Keratinocyte (primary cell): ENCODE data around the gene IFT88. TPM values are rescaled to one million over a fixed set of nuclear protein-coding genes. Genes with fewer than 3 reads are reported as not detected.

Source experiments
- DNase-seq: peaks from one replicate; pipeline ENCODE4 v3.0.0-alpha.2; 2011; ENCODE audit warnings: low read depth, missing footprints, low spot score
- FAIRE-seq: peaks from 2 replicates; lab custom pipeline; 2011; peaks lifted over from hg19 to GRCh38; lab: Jason Lieb, UNC
- H2AFZ ChIP-seq: 2 replicates; pipeline ENCODE4 v1.6.0; 2012; ENCODE audit warnings: low read length, control low read depth, inconsistent platforms; ENCODE audit not compliant: control insufficient read depth
- H3K27ac ChIP-seq: 2 replicates; pipeline ENCODE4 v1.5.1; 2011; ENCODE audit warnings: low read length; ENCODE audit not compliant: control insufficient read depth, insufficient read depth
- H3K27me3 ChIP-seq: 3 replicates; pipeline ENCODE4 v1.6.0; 2011; ENCODE audit warnings: low read length; ENCODE audit not compliant: control insufficient read depth, insufficient read depth; ENCODE audit errors: extremely low read depth
- H3K36me3 ChIP-seq, 2 experiments: 2 replicates in 1 of 2; 3 replicates in 1 of 2; pipeline ENCODE4 v1.5.1; 2011; ENCODE audit warnings: low read length in 2 of 2, mild to moderate bottlenecking in 1 of 2; ENCODE audit not compliant: control insufficient read depth in 2 of 2, insufficient read depth in 2 of 2; ENCODE audit errors: extremely low read depth in 1 of 2
- H3K4me1 ChIP-seq: 3 replicates; pipeline ENCODE4 v1.5.1; 2011; ENCODE audit warnings: low read length; ENCODE audit not compliant: control insufficient read depth, insufficient read depth; ENCODE audit errors: extremely low read depth
- H3K4me2 ChIP-seq: 3 replicates; pipeline ENCODE4 v1.6.0; 2011; ENCODE audit warnings: low read depth, low read length; ENCODE audit not compliant: control insufficient read depth, insufficient read depth; ENCODE audit errors: extremely low read depth
- H3K4me3 ChIP-seq, 3 experiments: fragments of 200-600 bp in 1 of 3; sonication (generic) in 1 of 3; 2 replicates in 2 of 3; 3 replicates in 1 of 3; pipeline ENCODE4 v1.5.1; 2011 to 2016; ENCODE audit warnings: low read length in 3 of 3, mild to moderate bottlenecking in 3 of 3, control low read depth in 2 of 3, inconsistent platforms in 1 of 3, low read depth in 1 of 3, mixed read lengths in 1 of 3, mixed run types in 1 of 3, moderate library complexity in 1 of 3; ENCODE audit not compliant: control insufficient read depth in 2 of 3, insufficient read depth in 2 of 3; ENCODE audit errors: extremely low read depth in 1 of 3
- H3K79me2 ChIP-seq: 2 replicates; pipeline ENCODE4 v1.6.0; 2012; ENCODE audit warnings: low read length; ENCODE audit not compliant: control insufficient read depth, insufficient read depth
- H3K9ac ChIP-seq: 3 replicates; pipeline ENCODE4 v1.6.0; 2011; ENCODE audit warnings: low read length; ENCODE audit not compliant: control insufficient read depth, insufficient read depth; ENCODE audit errors: extremely low read depth
- H3K9me1 ChIP-seq: 3 replicates; pipeline ENCODE4 v1.6.0; 2011; ENCODE audit warnings: low read length; ENCODE audit not compliant: control insufficient read depth, insufficient read depth; ENCODE audit errors: extremely low read depth
- H3K9me3 ChIP-seq: 2 replicates; pipeline ENCODE4 v1.5.1; 2012; ENCODE audit warnings: low read depth, low read length; ENCODE audit not compliant: control insufficient read depth
- H4K20me1 ChIP-seq: 3 replicates; pipeline ENCODE4 v1.6.0; 2011; ENCODE audit warnings: low read length; ENCODE audit not compliant: control insufficient read depth, insufficient read depth; ENCODE audit errors: extremely low read depth
- CTCF ChIP-seq, 3 experiments: IDR thresholded peaks in 1 of 3; conservative IDR thresholded peaks in 1 of 3; optimal IDR thresholded peaks in 1 of 3; 2 replicates in 2 of 3; 3 replicates in 1 of 3; pipeline versions ENCODE3 to v1.5.1; 2011; ENCODE audit warnings: low read length in 3 of 3, mild to moderate bottlenecking in 3 of 3, moderate library complexity in 2 of 3, control low read depth in 1 of 3, inconsistent platforms in 1 of 3; ENCODE audit not compliant: insufficient read depth in 2 of 3; ENCODE audit errors: extremely low read depth in 1 of 3
- EZH2 ChIP-seq: IDR thresholded peaks from one replicate; pipeline ENCODE4 v1.6.1; 2012; ENCODE audit warnings: inconsistent platforms, mild to moderate bottlenecking, low read length, moderate library complexity
- dilution Hi-C: fragments of 300-500 bp; cut with MboI; formaldehyde crosslinking; loops from one replicate; pipeline ENCODE4 v1.7.0; 2020; ENCODE audit warnings: low sequenced_read_pairs; ENCODE audit not compliant: extremely low pct_ligation_motif_present
- polyA plus RNA-seq, 5 experiments: library from polyadenylated mRNA; depleted of rRNA in 3 of 5; stranded (reverse) in 3 of 5; stranded (forward) in 1 of 5; unstranded in 1 of 5; fragments of >200 nt; gene quantifications; 1 replicate in 1 of 5; 2 replicates in 3 of 5; 3 replicates in 1 of 5; pipeline versions ENCODE4 v1.2.1 to v1.2.3, GENCODE V29; 2011 to 2012; ENCODE audit warnings: missing spikeins in 2 of 5, low read depth in 1 of 5, low replicate concordance in 1 of 5

The IFT88 gene
- polyA plus RNA-seq, 1 donor (not counting 4 experiments of a cell fraction or from before 2014, with no cell fraction given) = 9.5 TPM

GRCh38 chr13:20544201-20544923 lies 22.6 kb upstream of the IFT88 start:
- H3K36me3 ChIP-seq = no peaks in the 10 kb centered on the region

GRCh38 chr13:20546556-20546955 lies 20.4 kb upstream of the IFT88 start:
- dilution Hi-C loops = no loop called here
- Histone ChIP-seq H3K9me3 (no peaks in the 10 kb centered on the region), H3K27ac (no peak overlapping the region), H3K36me3 (no peaks in the 10 kb centered on the region), H3K4me3 (no peak overlapping the region), H3K9me1 (no peaks in the 10 kb centered on the region), H3K79me2 (no peaks in the 10 kb centered on the region), H3K9ac (no peak overlapping the region), H3K4me2 (no peak overlapping the region), H3K27me3 (no peaks in the 10 kb centered on the region), H4K20me1 (no peaks in the 10 kb centered on the region), H2AFZ (no peak overlapping the region), H3K4me1 (no peaks in the 10 kb centered on the region)
- FAIRE-seq (no peak), DNase-seq (no peak)
- no peak for TF ChIP-seq EZH2

More at GRCh38 chr13:20544201-20544923, 22.6 kb upstream of the IFT88 start:
- Histone ChIP-seq H4K20me1 (no peaks in the 10 kb centered on the region), H3K9me3 (no peaks in the 10 kb centered on the region), H3K4me3 (no peak overlapping the region), H2AFZ (no peak overlapping the region), H3K9ac (no peak overlapping the region), H3K9me1 (no peaks in the 10 kb centered on the region), H3K4me2 (no peak overlapping the region), H3K27ac (no peak overlapping the region), H3K4me1 (no peaks in the 10 kb centered on the region), H3K27me3 (no peaks in the 10 kb centered on the region), H3K79me2 (no peaks in the 10 kb centered on the region)
- FAIRE-seq (no peak), DNase-seq (no peak)
- dilution Hi-C loops = no loop called here
- TF ChIP-seq CTCF (optimal IDR thresholded peaks at IDR 0.05 in 1 of 3, IDR thresholded peaks at IDR 0.05 in 1 of 3, conservative IDR thresholded peaks at IDR 0.05 in 1 of 3; ENCODE audit: extremely low read depth in 1 of 3, insufficient read depth in 2 of 3, low read length in 3 of 3) (no peak), EZH2 (no peak)
